Fibroblast of lung (primary cell): ENCODE measurements around the gene MCTP2. TPM values are rescaled to one million over a fixed set of nuclear protein-coding genes. Genes with fewer than 3 reads are reported as not detected.
"Not testable (repeated sequence)": the region's sequence is repeated elsewhere in the genome, so short reads cannot be mapped to it uniquely, and the experiment has no call there.

Source experiments
- DNase-seq, 2 donors: peaks; one replicate each; pipeline versions ENCODE4 v3.0.0 to v3.0.0-alpha.2; 2010; ENCODE audit warnings: low read depth in 2 of 2
- H2AFZ ChIP-seq: 2 replicates; pipeline ENCODE4 v1.5.1; 2012; ENCODE audit warnings: low read length, control low read depth, inconsistent platforms
- H3K27ac ChIP-seq: 2 replicates; pipeline ENCODE4 v1.5.1; 2011; ENCODE audit warnings: low read length, control low read depth; ENCODE audit not compliant: insufficient read depth
- H3K27me3 ChIP-seq: 2 replicates; pipeline ENCODE4 v1.5.1; 2011; ENCODE audit warnings: mild to moderate bottlenecking, low read length; ENCODE audit not compliant: control insufficient read depth, insufficient read depth
- H3K36me3 ChIP-seq: 2 replicates; pipeline ENCODE4 v1.5.1; 2011; ENCODE audit warnings: low read length; ENCODE audit not compliant: control insufficient read depth, insufficient read depth
- H3K4me1 ChIP-seq: 2 replicates; pipeline ENCODE4 v1.5.1; 2011; ENCODE audit warnings: low read length; ENCODE audit not compliant: control insufficient read depth, insufficient read depth; ENCODE audit errors: extremely low read depth
- H3K4me2 ChIP-seq: 2 replicates; pipeline ENCODE4 v1.5.1; 2011; ENCODE audit warnings: low read length, control low read depth; ENCODE audit not compliant: insufficient read depth; ENCODE audit errors: extremely low read depth
- H3K4me3 ChIP-seq, 4 experiments: fragments of 200-600 bp in 1 of 4; sonication (generic) in 1 of 4; replicated peaks in 1 of 4; 2 replicates each; pipeline ENCODE4 v1.5.1; 2011 to 2016; ENCODE audit warnings: low read length in 4 of 4, low read depth in 3 of 4, mild to moderate bottlenecking in 3 of 4, control low read depth in 2 of 4, inconsistent platforms in 1 of 4, mixed read lengths in 1 of 4; ENCODE audit not compliant: insufficient read depth in 1 of 4; ENCODE audit errors: control extremely low read depth in 1 of 4
- H3K79me2 ChIP-seq: 2 replicates; pipeline ENCODE4 v1.5.1; 2012; ENCODE audit warnings: mild to moderate bottlenecking, low read length, inconsistent platforms; ENCODE audit not compliant: control insufficient read depth, insufficient read depth
- H3K9ac ChIP-seq: 2 replicates; pipeline ENCODE4 v1.5.1; 2011; ENCODE audit warnings: mild to moderate bottlenecking, low read length, control low read depth; ENCODE audit not compliant: insufficient read depth
- H3K9me3 ChIP-seq: 2 replicates; pipeline ENCODE4 v1.5.1; 2012; ENCODE audit warnings: low read depth, low read length; ENCODE audit not compliant: control insufficient read depth, insufficient read depth
- H4K20me1 ChIP-seq: 2 replicates; pipeline ENCODE4 v1.5.1; 2011; ENCODE audit warnings: low read length; ENCODE audit not compliant: control insufficient read depth, insufficient read depth; ENCODE audit errors: extremely low read depth
- CTCF ChIP-seq, 2 donors: IDR thresholded peaks in 1 of 2; conservative IDR thresholded peaks in 1 of 2; 1 replicate in 1 of 2; 2 replicates in 1 of 2; pipeline ENCODE4 v1.5.1; 2011 to 2012; ENCODE audit warnings: low read length in 2 of 2, control low read depth in 1 of 2, inconsistent platforms in 1 of 2, low read depth in 1 of 2, mild to moderate bottlenecking in 1 of 2
- EZH2 ChIP-seq: IDR thresholded peaks from 2 replicates; pipeline ENCODE4 v1.5.1; 2012; ENCODE audit warnings: low read length, control low read depth, mild to moderate bottlenecking; ENCODE audit errors: missing control alignments
- polyA plus RNA-seq, 2 donors: library from polyadenylated mRNA; depleted of rRNA in 1 of 2; stranded (reverse) in 1 of 2; unstranded in 1 of 2; fragments of >200 nt; gene quantifications; 2 replicates each; pipeline ENCODE4 v1.2.1, GENCODE V29; 2011 to 2012; ENCODE audit warnings: missing spikeins in 1 of 2
- total RNA-seq: library from RNA; depleted of rRNA; stranded (reverse); fragments of >200 nt; gene quantifications from 2 replicates; pipeline ENCODE4 v1.2.1, GENCODE V29; 2014

Gene MCTP2
- total and polyA plus RNA-seq, 2 donors (not counting 1 experiment from before 2014, with no cell fraction given), result 3.6 to 14.5 TPM

- no peaks in the 10 kb centered on the region for H3K9me3 ChIP-seq
- no peaks in the 10 kb centered on the region for H3K27me3 ChIP-seq
- H4K20me1 ChIP-seq, result no peaks in the 10 kb centered on the region
- TF ChIP-seq CTCF (conservative IDR thresholded peaks at IDR 0.05 in 1 of 2, IDR thresholded peaks at IDR 0.05 in 1 of 2; ENCODE audit: low read depth in 1 of 2, low read length in 2 of 2), result no peak
- TF ChIP-seq EZH2, result no peak
- no peaks in the 10 kb centered on the region for H3K36me3 ChIP-seq
- no peak overlapping the region for H3K27ac ChIP-seq
- H3K9ac ChIP-seq, result no peak overlapping the region
- no peak overlapping the region for H3K4me2 ChIP-seq
- H2AFZ ChIP-seq, result no peak overlapping the region
- H3K4me3 ChIP-seq, result no peak overlapping the region
- no peaks in the 10 kb centered on the region for H3K79me2 ChIP-seq
- DNase-seq, result no peak
- H3K4me1 ChIP-seq, result no peaks in the 10 kb centered on the region
Measured at GRCh38 chr15:94485148-94485719, 253.9 kb downstream of the MCTP2 start.

- H3K27me3 ChIP-seq, result no peaks in the 10 kb centered on the region
- H3K9ac ChIP-seq, result no peak overlapping the region
- no peaks in the 10 kb centered on the region for H3K9me3 ChIP-seq
- no peak overlapping the region for H3K4me3 ChIP-seq
- DNase-seq, result no peak
- H3K4me2 ChIP-seq, result no peak overlapping the region
- H3K4me1 ChIP-seq, result no peaks in the 10 kb centered on the region
- no peak for TF ChIP-seq CTCF (conservative IDR thresholded peaks at IDR 0.05 in 1 of 2, IDR thresholded peaks at IDR 0.05 in 1 of 2; ENCODE audit: low read depth in 1 of 2, low read length in 2 of 2)
- TF ChIP-seq EZH2, result no peak
- no peak overlapping the region for H3K27ac ChIP-seq
- H2AFZ ChIP-seq, result no peak overlapping the region
- H3K36me3 ChIP-seq, result no peaks in the 10 kb centered on the region
- H3K79me2 ChIP-seq, result no peaks in the 10 kb centered on the region
- no peaks in the 10 kb centered on the region for H4K20me1 ChIP-seq
Measured at GRCh38 chr15:94487635-94488034, 256.3 kb downstream of the MCTP2 start.

- H3K9ac ChIP-seq, result no peak overlapping the region
- H3K36me3 ChIP-seq, result no peaks in the 10 kb centered on the region
- TF ChIP-seq EZH2, result no peak
- TF ChIP-seq CTCF (conservative IDR thresholded peaks at IDR 0.05 in 1 of 2, IDR thresholded peaks at IDR 0.05 in 1 of 2; ENCODE audit: low read depth in 1 of 2, low read length in 2 of 2), result no peak
- no peak overlapping the region for H3K27ac ChIP-seq
- no peak for DNase-seq
- H3K79me2 ChIP-seq, result no peaks in the 10 kb centered on the region
- H2AFZ ChIP-seq, result no peak overlapping the region
- no peak overlapping the region for H3K4me2 ChIP-seq
- H3K27me3 ChIP-seq, result no peaks in the 10 kb centered on the region
- no peaks in the 10 kb centered on the region for H3K9me3 ChIP-seq
- no peak overlapping the region for H3K4me3 ChIP-seq
- H4K20me1 ChIP-seq, result no peaks in the 10 kb centered on the region
- H3K4me1 ChIP-seq, result no peaks in the 10 kb centered on the region
Measured at GRCh38 chr15:94493176-94493575, 261.8 kb downstream of the MCTP2 start.

GRCh38 chr15:94493586-94493985 lies 262.2 kb downstream of the MCTP2 start:
- H4K20me1 ChIP-seq, H3K36me3 ChIP-seq, DNase-seq, H3K79me2 ChIP-seq, H3K9ac ChIP-seq, H3K9me3 ChIP-seq, H3K27me3 ChIP-seq, H3K4me1 ChIP-seq, H3K4me2 ChIP-seq, H3K4me3 ChIP-seq, H2AFZ ChIP-seq, H3K27ac ChIP-seq: not testable (repeated sequence)
